ENCODE measurements around the gene RIPK3. TPM values are rescaled to one million over a fixed set of nuclear protein-coding genes. Genes with fewer than 3 reads are reported as not detected.

Gene RIPK3
- total and polyA plus RNA-seq, 2 of the 8 experiments (the other 6 are each of a cell fraction or from before 2014, with no cell fraction given), result 0.24 to 0.39 TPM

DNA sequence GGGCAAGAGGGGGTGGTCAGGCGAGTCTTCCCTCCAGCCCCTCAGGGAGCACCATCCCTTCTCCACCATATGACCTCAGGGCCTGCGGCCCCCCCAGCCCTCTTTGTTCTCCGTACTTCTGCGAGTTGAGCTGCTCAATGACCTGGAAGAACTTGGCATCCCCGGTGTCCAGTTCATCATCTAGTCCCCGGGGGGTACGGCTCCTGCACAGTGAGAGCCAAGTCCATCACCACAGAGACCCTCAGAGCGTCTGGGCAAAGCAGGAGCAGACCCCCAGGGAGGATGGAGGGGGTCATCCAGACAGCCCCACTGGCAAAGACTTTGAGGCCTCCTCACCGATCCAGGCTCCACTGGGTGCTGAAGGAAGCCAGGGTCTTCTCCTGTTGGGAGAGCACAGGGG, 13.8 kb downstream of the RIPK3 start (continued):
- TF ChIP-seq RBBP5 (IDR thresholded peaks at IDR 0.05; ENCODE audit: borderline replicate concordance, low read depth, low read length), result no peak
- TF ChIP-seq RNF2 (IDR thresholded peaks at IDR 0.05; ENCODE audit: borderline replicate concordance, low read depth, low read length, missing control alignments, poor library complexity, severe bottlenecking), result no peak
